ENCODE data around the gene CSRP3. TPM values are rescaled to one million over a fixed set of nuclear protein-coding genes. Genes with fewer than 3 reads are reported as not detected.

Gene CSRP3
- total RNA-seq, 4 donors from 2014 or later, result not detected

GRCh38 chr11:19232910-19233503 lies 31.2 kb upstream of the CSRP3 start:
- TF ChIP-seq CTCF (IDR thresholded peaks at IDR 0.05) (no peak), POLR2A (IDR thresholded peaks at IDR 0.05) (no peak)

GRCh38 chr11:19229671-19230070 lies 27.9 kb upstream of the CSRP3 start:
- Histone ChIP-seq H3K27me3 (no peaks in the 10 kb centered on the region), H3K4me3 (no peak overlapping the region), H3K36me3 (no peaks in the 10 kb centered on the region), H3K9me3 (no peaks in the 10 kb centered on the region), H3K27ac (no peak overlapping the region), H3K4me1 (peaks cover 0 to 5% (median 0%) of the 10 kb centered on the region in 4 donors)
- TF ChIP-seq CTCF (IDR thresholded peaks at IDR 0.05) (no peak), POLR2A (IDR thresholded peaks at IDR 0.05) (no peak)
- no peak for DNase-seq

More at GRCh38 chr11:19232910-19233503, 31.2 kb upstream of the CSRP3 start:
- H3K36me3 ChIP-seq, result no peaks in the 10 kb centered on the region
- H3K4me1 ChIP-seq, result no peaks in the 10 kb centered on the region
- no peak overlapping the region for H3K27ac ChIP-seq
- no peak for DNase-seq
- H3K4me3 ChIP-seq, result no peak overlapping the region
- no peaks in the 10 kb centered on the region for H3K27me3 ChIP-seq
- no peaks in the 10 kb centered on the region for H3K9me3 ChIP-seq

- no peak for DNase-seq
- H3K4me3 ChIP-seq, result no peak overlapping the region
- no peaks in the 10 kb centered on the region for H3K27me3 ChIP-seq
- TF ChIP-seq CTCF (IDR thresholded peaks at IDR 0.05) (no peak), POLR2A (IDR thresholded peaks at IDR 0.05) (no peak)
- no peaks in the 10 kb centered on the region for H3K9me3 ChIP-seq
- no peak overlapping the region for H3K27ac ChIP-seq
- no peaks in the 10 kb centered on the region for H3K36me3 ChIP-seq
- H3K4me1 ChIP-seq, result peaks cover 0 to 5% (median 0%) of the 10 kb centered on the region in 4 donors
These were observed 27.2 kb upstream of the CSRP3 start for GRCh38 chr11:19228968-19229367.

GRCh38 chr11:19226378-19227195 lies 24.8 kb upstream of the CSRP3 start:
- TF ChIP-seq POLR2A (IDR thresholded peaks at IDR 0.05) (no peak), CTCF (IDR thresholded peaks at IDR 0.05) (no peak)
- no peaks in the 10 kb centered on the region for H3K27me3 ChIP-seq
- H3K36me3 ChIP-seq, result no peaks in the 10 kb centered on the region
- H3K4me3 ChIP-seq, result no peak overlapping the region
- no peak overlapping the region for H3K27ac ChIP-seq
- no peak for DNase-seq
- no peaks in the 10 kb centered on the region for H3K9me3 ChIP-seq
- H3K4me1 ChIP-seq, result peaks cover 0 to 5% (median 0%) of the 10 kb centered on the region in 4 donors

- Histone ChIP-seq H3K27me3 (no peaks in the 10 kb centered on the region), H3K36me3 (no peaks in the 10 kb centered on the region), H3K9me3 (no peaks in the 10 kb centered on the region), H3K4me1 (peaks cover 0 to 5% (median 0%) of the 10 kb centered on the region in 4 donors), H3K4me3 (no peak overlapping the region), H3K27ac (no peak overlapping the region)
- DNase-seq, result no peak
- TF ChIP-seq POLR2A (IDR thresholded peaks at IDR 0.05), result no peak
These were observed 23.8 kb upstream of the CSRP3 start for GRCh38 chr11:19225581-19225980.

- no peaks in the 10 kb centered on the region for H3K36me3 ChIP-seq
- no peak overlapping the region for H3K27ac ChIP-seq
- H3K4me1 ChIP-seq, result peaks cover 0 to 5% (median 0%) of the 10 kb centered on the region in 4 donors
- H3K4me3 ChIP-seq, result no peak overlapping the region
- H3K9me3 ChIP-seq, result no peaks in the 10 kb centered on the region
- TF ChIP-seq CTCF (IDR thresholded peaks at IDR 0.05), result no peak
- TF ChIP-seq POLR2A (IDR thresholded peaks at IDR 0.05), result no peak
- H3K27me3 ChIP-seq, result no peaks in the 10 kb centered on the region
- DNase-seq, result no peak
These were observed 23.3 kb upstream of the CSRP3 start for GRCh38 chr11:19225123-19225522.
